ENCODE data around the gene ATAD3B. TPM values are rescaled to one million over a fixed set of nuclear protein-coding genes. Genes with fewer than 3 reads are reported as not detected.

The ATAD3B gene
- total RNA-seq, 1 experiment from 2014 or later: 62.9 TPM

DNA sequence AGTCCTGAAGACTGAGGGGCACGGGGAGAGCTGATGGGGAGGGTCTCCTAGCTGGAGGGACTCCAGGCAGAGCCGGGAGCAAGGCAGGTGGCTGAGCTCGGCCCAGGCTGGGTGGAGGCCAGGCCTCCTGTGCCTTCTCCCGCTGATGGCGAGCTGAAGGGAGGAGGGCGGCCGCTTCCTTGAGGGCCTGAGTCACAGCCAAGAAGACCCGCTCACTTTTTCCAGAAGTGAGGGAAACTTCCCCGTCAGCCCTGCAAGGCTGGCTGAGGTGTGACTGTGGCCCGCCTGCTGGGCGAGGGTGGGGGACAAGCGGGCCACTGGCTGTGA is 37.8 kb upstream of the ATAD3B start (continued):
- TF ChIP-seq TCF7L2 (IDR thresholded peaks at IDR 0.05; ENCODE audit: borderline replicate concordance, extremely low read depth, insufficient read depth, insufficient read length) (no peak), ZFX (IDR thresholded peaks at IDR 0.05) (0 out of 2 replicates have a peak, but pooled peaks have one; percentile 34), SRF (IDR thresholded peaks at IDR 0.05; ENCODE audit: low read depth) (no peak), SP1 (IDR thresholded peaks at IDR 0.05; ENCODE audit: low read depth) (no peak), YY1 (IDR thresholded peaks at IDR 0.05; ENCODE audit: extremely low read depth, insufficient replicate concordance, low read depth, low read length) (no peak), MAX (IDR thresholded peaks at IDR 0.05) (no peak), EGR1 (IDR thresholded peaks at IDR 0.05; ENCODE audit: low read depth) (no peak)

- DNase-seq (ENCODE audit: low read depth, low spot score) (no peak), ATAC-seq (peak; percentile 15)
- peak overlapping the region; percentile 99 for H3K4me2 ChIP-seq (ENCODE audit: low read length)
- no peaks in the 10 kb centered on the region for H3K36me3 ChIP-seq (ENCODE audit: control insufficient read depth in 1 of 2, insufficient read depth in 2 of 2, low read length in 2 of 2)
- no TSS peak for BruUV-seq (replicated peaks)
- POLR2A ChIA-PET: interaction anchor here (0.9 to 1.5 kb wide), 3 partner anchors 10 to 59 kb away, joined by 3 to 5 read pairs (median 3); partner anchors contain the start of genes AURKAIP1 and CCNL2
- H4K20me1 ChIP-seq (ENCODE audit: insufficient read depth): no peaks in the 10 kb centered on the region
- H3K27ac ChIP-seq (ENCODE audit: low read depth, low read length): peak overlapping the region; percentile 99
- peak overlapping the region; percentile 80 to 92 for H3K4me3 ChIP-seq (replicated peaks in 1 of 2; ENCODE audit: low read depth in 1 of 2, low read length in 2 of 2)
- H3K4me1 ChIP-seq (ENCODE audit: control insufficient read depth in 1 of 2, insufficient read depth in 2 of 2, low read length in 2 of 2): peaks cover 45 to 67% of the 10 kb centered on the region in 2 experiments
- peaks cover 33% of the 10 kb centered on the region; the same call in 1 of the 2 replicates for H3K79me2 ChIP-seq (ENCODE audit: insufficient read depth, low read length)
- no peaks in the 10 kb centered on the region for H3K9me3 ChIP-seq (ENCODE audit: control insufficient read depth in 1 of 2, insufficient read depth in 1 of 2, low read depth in 1 of 2, low read length in 2 of 2)
- H3K9me2 ChIP-seq (ENCODE audit: insufficient read depth): no peaks in the 10 kb centered on the region
- intact Hi-C loops (cut with micrococcal nuclease): no loop called here
- H3K9ac ChIP-seq (ENCODE audit: low read length): peak overlapping the region; percentile 88
- RAD21 ChIA-PET (ENCODE audit: low non-redundant PET in 1 of 2, low total read pairs in 2 of 2, uncharacterized antibody in 2 of 2, unreplicated experiment in 2 of 2): interaction anchor here (1.2 to 1.4 kb wide), 2 partner anchors 9 to 28 kb away, joined by 3 read pairs; no protein-coding TSS in a partner anchor
- CTCF ChIA-PET: no interaction called here
- H2AFZ ChIP-seq (ENCODE audit: low read depth, low read length, poor library complexity, severe bottlenecking): no peak overlapping the region
- H3K27me3 ChIP-seq (ENCODE audit: insufficient read depth, low read length): no peaks in the 10 kb centered on the region
- TF ChIP-seq POLR2AphosphoS5 (IDR thresholded peaks at IDR 0.05; ENCODE audit: low read depth, low read length): no peak; the same call in 1 of the 2 replicates
- TF ChIP-seq TCF7L2 (IDR thresholded peaks at IDR 0.05; ENCODE audit: borderline replicate concordance, extremely low read depth, insufficient read depth, insufficient read length): no peak
- no peak for TF ChIP-seq ZFX (IDR thresholded peaks at IDR 0.05)
- TF ChIP-seq EGR1 (IDR thresholded peaks at IDR 0.05; ENCODE audit: low read depth): no peak
- no peak for TF ChIP-seq CTCF (IDR thresholded peaks at IDR 0.05 in 2 of 3, conservative IDR thresholded peaks at IDR 0.05 in 1 of 3; ENCODE audit: borderline replicate concordance in 1 of 3, insufficient read depth in 1 of 3, low read depth in 2 of 3, low read length in 2 of 3)
- no peak for TF ChIP-seq SIN3A (IDR thresholded peaks at IDR 0.05; ENCODE audit: low read depth)
- TF ChIP-seq SRF (IDR thresholded peaks at IDR 0.05; ENCODE audit: low read depth): no peak
- no peak for TF ChIP-seq SP1 (IDR thresholded peaks at IDR 0.05; ENCODE audit: low read depth)
These were observed 37.3 kb upstream of the ATAD3B start for GRCh38 chr1:1434131-1434823.
